Stimulated activated CD4-positive, alpha-beta T cell treated with anti-CD3 and anti-CD28 coated beads, Interleukin-12 subunit alpha, Interleukin-12 subunit beta, amount 100 ng/mL, for 4 hours (primary cell): Measurements from ENCODE around the gene PHKA1.
"Not testable (repeated sequence)": the region's sequence is repeated elsewhere in the genome, so short reads cannot be mapped to it uniquely, and the experiment has no call there.

Experiments
- DNase-seq: peaks from one replicate; pipeline ENCODE4 v3.0.0-alpha.2; 2020

PHKA1 gene

DNA sequence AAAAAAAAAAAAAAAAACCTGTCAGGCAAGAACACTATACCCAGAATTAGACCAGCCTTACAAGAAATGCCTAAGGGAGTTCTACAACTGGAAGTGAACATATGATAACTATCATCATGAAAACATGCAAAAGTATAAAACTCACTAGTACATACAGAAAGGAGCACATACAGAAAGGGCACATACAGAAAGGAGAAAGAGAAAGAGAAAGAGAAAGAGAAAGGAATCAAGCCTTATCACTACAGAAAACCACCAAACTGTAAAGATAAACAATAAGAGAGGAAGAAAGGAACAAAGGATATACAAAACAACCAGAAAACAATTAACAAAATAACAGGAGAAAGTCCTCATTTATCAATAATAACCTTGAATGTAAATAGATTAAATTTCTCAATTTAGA is 50.4 kb downstream of the PHKA1 start:
- DNase-seq: no peak

DNA sequence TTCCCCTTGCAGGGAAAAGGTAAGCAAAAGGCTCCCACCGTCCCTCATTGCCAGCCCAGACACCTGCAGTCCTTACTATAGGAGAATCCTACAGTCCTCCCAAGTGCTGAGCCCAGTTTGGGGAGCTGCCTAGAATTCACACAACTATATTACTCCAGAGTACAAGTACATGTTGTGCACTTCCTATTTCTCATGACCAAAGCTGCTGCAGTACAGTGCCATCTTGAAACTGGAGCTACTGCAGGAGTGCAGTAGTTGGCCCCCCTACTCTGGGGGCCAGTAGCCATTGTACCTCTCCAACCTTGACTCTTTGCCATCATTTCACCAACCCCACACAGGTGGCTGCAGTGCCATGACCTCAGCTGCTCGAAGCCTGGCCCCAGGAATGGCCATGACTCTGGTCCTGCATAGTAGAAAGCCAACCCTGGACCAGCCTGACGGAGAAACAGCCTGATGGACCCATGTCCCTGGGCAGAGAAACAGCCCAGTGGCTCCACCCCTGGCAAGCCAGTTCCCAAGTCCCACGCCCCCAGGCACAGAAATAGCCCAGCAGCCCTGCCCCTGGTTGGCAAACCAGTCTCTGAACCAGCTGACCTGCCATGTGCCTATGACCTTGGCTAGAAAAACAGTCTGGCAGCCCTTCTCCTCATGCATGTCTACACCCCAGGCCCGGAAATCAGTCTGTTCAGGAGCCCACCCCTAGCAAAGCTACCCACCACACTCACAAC is 51.9 kb downstream of the PHKA1 start:
- DNase-seq: no peak

DNA sequence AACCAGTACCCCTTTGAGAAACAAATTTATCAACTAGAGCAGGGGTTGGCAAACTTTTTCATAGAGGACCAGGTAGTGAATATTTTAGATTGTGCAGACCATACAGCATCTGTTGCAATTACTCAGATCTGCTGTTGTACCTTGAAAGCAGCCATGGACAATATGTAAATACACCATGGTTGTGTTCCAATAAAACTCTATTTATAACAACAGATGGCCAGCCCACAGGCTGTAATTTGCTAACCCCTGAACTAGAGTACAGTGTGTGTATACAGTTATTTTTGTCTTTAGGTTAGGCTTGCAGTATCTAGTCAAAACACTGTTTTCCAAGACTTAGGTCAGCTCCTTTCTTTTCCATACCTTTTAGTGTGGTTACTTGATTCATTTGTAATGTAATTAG is 54.4 kb downstream of the PHKA1 start:
- no peak for DNase-seq

DNA sequence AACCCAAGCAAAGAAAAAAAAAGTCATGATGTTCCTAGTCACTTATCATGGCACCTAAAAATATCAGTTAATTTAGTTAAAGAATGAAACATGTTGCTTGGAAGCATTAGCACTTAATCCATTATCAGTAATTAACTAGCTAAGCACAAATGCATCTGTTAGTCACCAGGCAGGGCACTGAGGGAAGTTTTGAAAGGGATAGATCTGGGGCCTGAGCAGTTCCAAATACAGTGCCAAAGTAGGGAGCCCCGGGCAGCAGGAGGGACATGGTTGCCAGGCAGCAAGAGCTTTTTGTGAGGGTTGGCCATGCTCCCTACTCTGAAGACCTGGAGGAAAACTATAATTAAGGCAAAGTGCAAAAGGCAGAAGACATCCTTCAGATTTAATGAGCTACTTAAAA is 62.0 kb downstream of the PHKA1 start:
- no peak for DNase-seq

DNA sequence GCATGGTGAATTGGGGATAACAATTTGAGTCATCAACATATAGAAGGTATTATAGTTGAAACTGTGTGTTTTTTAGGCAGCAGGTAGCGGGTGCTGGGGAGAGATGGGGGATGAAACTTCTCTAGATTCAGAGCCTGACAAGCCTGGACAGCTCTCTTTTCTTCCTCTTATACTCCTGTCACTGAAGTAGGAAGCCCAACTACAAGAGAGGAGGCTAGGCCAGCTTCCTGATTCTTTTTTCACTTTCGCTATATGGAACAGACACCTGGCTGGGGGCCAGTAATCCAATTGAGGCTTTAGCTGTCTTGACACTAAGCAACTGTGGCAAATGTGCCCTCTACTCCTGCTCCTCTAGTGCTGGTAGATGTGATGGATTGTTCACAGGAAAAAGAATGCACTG is 69.2 kb downstream of the PHKA1 start:
- DNase-seq: no peak

DNA sequence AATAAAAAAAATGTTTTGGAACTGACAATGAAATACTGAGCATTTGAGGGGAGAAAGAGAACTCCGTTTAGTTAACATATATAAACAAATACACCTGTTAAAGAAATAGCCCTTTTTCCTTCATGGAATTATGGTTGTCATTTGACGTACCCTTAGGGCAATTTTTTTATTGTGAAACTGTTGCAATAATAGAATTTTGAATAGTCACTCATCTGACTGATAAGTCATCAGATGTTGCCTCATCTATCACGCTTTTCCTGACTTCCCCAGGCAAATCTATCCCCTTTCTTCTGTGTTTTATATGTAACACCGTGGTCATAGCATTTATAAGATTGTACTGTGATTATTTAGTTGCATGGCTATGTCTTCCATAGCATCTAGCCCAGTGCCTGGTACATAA is 72.5 kb downstream of the PHKA1 start:
- no peak for DNase-seq

DNA sequence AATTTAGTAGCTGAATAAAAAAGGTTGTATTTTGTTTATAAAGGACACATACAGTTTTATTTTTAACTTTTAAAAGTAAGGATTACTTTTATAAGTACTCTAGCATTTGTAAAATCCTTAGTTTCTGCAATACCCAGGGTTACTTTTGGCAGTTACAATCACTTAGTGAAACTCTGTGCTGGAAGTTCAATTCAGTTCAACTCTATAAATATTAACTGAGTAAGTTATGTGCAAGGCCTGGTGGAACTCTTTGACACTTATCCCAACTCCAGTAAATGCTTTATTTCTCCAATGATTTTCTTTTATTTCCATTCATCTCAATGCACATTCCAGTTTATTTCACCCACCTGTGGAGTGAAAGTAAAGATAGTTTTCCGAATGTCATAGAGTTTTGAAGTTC is 78.2 kb downstream of the PHKA1 start:
- no peak for DNase-seq

DNA sequence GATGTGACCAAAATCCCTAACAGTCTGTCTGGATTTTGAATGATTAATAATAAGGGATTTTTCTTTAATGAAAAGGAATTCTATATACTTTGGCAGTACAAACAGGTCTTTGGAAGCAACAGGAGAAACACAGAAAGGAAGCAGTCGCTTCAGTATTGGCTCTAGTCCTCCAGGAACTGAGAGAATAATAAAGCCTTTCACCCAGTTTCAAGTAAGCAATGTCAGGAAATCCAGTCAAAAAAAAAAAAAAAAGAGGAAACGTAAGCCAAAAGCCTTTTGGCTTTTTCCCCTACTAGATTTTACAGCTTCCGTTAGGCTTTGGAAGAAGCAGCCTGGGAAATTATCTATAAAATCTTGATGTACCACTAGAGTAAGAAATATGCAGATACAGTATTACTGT is 79.8 kb downstream of the PHKA1 start:
- DNase-seq: no peak

DNA sequence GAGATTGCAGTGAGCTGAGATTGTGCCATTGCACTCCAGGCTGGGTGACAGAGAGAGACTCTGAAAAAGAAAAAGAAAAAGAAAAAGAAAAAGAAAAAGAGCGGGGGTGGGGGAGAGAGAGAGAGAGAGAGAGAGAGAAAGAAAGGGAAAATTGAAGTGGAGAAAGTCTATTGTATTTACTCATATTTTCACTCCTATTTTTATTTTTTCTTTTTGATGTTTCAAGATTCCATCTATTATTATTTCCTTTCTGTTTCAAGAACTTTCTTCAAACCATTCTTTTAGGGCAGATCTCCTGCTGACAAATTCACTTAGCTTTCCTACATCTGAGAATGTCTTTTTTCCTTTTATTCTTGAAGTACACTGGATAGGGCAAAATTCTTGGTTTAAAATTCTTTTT is 83.9 kb downstream of the PHKA1 start:
- no peak for DNase-seq

DNA sequence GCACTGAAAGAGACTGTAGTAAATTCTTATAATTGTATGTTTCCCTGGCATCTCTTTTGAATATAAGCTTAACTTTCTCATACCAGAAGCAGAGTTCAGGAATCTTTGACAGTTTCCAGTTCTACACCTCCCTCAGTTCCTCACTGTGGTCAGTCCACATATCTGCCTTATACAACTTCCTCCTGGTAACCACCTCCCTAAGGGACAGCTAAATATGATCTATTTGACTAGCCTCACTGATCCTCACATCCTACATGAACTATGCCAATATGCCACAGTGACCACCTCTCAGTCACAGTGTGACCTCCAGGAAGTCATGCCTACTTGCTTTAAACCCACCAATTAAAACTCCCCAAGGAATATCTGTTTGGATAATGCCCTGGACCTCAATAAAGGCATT is 89.9 kb downstream of the PHKA1 start:
- DNase-seq: no peak

DNA sequence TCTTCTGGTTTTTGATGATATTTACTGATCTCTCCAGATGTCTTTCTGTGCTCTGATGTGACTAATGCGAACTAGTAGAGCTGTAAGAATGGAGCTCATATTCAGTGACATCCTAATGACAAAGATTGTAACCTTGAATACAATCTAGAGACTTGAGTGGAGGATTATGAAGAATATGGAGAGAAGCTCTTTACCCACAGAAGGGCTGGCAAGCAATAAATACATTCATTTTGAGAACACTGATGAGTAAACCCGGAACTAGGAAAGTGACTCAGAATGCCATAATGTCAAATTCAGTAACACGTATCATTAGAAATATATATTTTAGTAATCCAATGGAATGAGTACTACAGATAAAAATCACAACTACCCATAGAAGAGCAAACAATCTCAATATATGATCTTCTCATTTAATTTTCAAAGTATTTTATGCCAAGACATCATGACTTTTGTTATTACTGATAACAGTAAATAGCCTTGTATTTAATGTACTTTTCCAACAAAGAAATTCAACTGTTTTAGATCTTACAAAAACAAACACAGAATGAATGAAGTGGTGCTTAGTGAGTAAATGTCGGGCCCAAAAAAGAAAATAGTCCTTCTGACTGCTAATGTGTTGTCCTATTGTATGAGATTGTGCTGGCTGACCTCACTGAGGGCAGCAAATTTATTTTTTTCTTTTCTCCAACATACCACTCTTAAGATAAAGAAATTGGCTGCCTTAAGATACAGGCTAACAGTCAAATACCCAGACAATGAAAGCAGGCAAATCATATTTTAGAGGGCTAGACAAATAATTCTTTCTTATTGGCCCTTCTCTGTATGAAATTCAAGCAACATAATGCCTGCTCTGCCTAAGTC is 92.3 kb downstream of the PHKA1 start:
- no peak for DNase-seq

DNA sequence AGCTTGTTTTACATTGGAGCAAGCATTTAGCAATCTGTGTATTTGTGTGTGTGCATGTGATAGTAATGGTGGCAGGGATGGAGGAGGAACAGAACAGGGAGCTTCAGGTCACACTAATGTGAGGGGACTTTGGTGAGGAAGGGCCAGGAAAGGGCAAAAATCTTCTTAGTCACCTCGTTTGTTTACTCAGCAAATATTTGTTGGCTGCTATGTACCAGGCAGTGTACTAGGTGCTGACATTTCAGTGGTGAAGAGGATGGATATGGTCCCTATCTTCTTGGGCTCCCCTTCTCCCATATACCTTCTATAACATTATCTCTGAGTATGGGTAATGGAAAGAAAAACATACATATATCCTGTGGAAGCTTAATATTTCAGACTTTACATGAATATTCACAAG is 92.9 kb downstream of the PHKA1 start:
- DNase-seq: no peak

DNA sequence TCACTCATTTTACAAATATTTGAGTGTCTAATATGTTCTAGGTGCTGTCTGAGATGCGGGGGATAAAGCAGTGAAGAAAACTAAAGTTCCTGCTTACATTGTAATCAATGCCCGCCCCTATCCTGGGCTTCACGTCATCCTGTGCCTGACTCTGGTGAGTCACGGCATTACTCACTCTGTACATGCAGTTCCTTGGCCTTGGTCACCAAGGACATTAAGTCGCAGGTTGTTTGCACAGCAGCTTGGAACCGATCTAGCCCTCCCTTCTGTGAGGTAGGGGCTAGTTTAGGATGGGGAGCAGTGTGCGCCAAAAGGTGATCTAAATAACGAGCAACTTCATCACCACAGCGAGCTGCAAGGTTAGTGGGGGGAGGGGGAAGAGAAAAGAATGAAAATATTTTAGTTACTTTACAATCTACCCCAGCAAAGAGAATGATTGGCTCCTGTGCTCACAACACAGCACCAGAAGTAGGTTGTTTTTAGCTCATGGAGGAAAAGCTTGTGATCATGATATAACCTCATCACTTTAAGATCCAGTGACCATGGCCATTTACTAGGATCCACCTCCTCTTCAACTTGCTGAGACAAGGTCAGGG is 93.5 kb downstream of the PHKA1 start:
- peak; percentile 2 for DNase-seq

DNA sequence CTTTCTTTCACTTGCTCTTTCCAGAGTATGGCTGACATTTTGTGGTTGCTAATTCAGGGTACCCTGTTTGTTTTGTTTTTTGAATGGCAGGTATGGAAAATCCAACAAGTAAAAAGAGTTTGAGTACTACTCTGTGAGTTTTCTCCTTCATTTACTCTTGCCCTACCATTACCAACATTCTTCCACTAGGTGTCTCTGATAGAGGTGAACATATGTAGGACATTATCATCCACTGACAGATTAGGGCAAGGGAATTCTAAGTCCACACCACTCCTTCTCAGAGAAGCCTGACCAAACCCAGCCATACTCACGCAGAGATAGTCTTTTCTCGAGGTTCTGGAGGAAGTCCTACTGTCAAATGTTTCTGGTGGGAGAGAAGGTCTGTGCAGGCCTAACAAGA is 104.8 kb downstream of the PHKA1 start:
- no peak for DNase-seq

DNA sequence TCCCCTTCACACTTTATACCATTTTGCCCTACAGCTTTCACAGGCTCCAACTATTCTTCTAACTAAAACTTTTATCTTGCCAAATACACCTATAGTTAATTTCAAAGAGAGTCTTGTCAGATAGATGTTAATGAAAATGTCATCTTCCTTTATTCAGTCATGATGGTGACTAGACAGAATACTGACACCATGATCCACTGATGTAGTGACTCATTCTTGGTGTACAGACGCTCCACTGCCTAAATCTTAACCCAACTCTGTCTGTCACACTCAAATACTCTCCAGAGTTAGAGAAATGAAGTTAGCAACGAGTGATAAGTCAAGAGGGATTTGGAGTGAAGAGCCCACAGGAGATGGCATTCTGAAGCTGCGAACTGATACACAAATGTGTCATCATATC is 109.4 kb downstream of the PHKA1 start:
- no peak for DNase-seq

DNA sequence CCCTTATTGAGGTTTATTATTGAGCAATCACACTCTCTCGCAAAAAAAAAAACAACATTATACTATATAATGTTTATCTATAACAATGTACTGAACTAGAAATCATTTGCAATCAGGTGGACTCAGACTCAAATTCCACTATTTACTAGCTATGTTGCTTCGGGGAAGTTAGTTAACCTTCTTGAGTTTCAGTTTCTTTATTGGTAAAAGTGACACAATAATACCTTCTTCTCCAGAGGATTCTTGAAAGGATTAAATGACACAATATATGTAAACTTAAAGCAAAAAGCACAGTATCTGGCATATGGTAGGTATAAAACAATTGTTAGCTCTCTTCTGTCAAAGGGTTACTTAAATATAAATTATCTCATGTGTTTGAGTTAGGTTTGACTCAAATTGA is 110.0 kb downstream of the PHKA1 start:
- no peak for DNase-seq

DNA sequence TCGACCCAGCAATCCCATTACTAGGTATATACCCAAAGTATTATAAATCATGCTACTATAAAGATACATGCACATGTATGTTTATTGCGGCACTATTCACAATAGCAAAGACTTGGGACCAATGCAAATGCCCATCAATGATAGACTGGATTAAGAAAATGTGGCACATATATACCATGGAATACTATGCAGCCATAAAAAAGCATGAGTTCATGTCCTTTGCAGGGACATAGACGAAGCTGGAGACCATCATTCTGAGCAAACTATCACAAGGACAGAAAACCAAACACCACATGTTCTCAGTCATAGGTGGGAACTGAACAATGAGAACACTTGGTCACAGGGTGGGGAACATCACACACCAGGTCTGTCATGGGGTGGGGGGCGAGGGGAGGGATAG is 123.1 kb downstream of the PHKA1 start:
- not testable (repeated sequence) for DNase-seq

DNA sequence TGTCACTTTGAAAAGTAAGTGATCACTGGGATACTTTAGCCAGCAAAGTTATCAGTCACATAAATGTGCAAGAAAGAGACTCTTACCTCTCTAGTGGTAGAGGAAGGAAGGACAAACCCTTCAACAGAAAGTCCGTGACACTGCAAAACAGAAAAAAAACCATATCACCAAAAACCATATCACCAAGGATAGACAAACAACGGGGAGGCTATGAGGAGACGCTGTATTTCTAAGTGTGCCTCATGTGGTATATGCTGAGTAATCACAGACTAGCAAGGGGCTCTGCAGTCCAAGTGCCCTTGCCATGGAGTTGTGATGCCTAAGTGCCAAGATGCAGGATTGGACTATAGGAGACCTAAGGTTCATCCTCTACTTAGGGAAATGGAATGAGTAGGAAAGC is 129.9 kb downstream of the PHKA1 start:
- DNase-seq: no peak

DNA sequence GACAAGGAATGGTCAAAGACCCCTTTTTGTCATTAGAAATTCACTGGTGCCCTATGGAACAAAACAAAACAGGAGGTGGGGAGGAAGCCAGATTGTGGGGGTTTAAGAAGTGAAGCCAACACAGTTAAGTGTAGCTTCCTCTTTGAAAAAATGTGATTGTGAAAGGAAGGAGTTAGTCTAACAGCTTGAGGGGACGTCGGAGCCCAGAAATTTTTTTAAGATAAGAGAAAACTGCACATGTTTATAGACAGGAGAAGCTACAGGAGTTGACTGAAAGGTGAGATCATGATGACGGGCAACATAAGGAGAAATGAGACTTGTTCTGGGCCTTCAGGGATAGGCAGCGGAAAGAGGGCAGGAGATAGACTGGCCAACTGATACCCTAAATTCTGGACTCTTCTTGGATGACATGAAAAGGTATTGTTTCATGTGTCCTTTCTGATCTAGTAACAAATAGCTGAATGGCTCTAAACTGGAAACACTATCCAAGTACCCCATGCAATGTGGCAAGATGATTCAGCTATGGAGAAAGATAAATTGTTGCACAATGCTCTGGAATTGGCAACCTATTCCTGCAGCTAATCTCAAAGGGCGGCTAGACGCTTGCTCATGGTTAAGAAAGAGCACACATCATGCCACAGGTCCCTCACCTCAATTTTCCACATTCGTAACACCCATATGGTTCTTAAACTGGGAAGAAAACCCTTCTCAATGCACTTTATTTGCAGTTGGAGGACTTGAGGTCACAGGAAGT is 137.8 kb downstream of the PHKA1 start:
- no peak for DNase-seq

DNA sequence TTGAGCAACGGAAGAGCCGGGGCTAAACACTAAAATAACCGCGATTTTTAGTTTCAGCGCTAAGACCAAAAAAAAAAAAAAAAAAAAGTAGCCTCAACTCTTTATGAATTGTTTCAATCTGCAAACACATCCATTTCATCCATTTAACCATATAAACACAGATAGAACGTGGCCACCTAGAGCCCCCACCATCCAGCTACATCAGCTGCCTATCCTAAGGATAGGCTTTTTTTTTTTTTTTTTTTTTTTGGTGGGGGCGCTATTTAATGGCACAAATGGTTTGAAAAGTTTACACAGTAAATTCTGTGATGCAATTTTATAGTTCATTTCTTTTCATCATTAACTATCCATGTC is 141.0 kb downstream of the PHKA1 start:
- no peak for DNase-seq

DNA sequence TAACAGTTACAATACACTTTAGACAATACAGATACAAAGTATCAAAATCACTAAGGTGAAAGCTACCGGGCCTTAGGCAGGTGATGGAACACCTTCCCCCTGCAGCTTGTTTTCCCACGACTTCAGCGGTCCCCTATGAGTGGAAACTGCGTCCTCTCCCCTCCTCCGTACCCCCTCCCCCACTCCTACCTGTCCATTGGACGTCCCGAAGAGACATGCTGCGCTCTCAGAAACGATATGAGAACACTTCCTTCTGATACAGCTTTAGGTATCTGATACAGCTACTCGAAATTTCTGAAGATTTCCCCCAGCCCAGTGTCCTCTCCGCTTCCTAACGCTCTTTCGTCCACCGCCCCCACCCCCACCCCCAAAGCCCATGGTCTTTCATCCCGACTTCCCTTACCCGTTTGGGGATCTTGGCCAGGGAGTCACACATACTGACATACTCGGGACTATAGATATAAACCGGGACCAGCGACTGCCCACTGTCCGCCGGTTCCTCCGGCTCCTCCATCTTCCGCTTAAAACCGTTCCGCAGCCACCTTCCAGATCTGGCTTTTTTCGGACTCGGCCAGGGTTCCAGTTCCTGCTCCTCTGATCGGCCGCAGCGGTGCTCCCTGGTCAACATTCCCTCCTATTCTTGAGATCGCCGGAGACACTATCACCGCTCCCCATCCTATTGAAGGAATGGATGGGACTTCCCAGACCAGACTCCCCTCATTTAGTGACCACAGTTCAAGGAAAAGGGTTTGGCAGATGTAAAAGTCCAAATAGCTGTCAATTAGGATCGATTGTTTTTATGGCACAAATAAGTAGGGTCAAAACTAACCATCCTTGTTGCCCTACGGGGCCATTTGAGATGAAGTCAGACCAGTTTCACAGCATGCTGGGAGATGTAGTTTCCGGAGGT is 141.6 kb downstream of the PHKA1 start, which contains the start of gene HDAC8:
Gene HDAC8 (minus strand): TSS at position 596 of the 910 bp plus-strand sequence. CDS start 82 bp downstream, at position 514.
- DNase-seq: peak; percentile 23

DNA sequence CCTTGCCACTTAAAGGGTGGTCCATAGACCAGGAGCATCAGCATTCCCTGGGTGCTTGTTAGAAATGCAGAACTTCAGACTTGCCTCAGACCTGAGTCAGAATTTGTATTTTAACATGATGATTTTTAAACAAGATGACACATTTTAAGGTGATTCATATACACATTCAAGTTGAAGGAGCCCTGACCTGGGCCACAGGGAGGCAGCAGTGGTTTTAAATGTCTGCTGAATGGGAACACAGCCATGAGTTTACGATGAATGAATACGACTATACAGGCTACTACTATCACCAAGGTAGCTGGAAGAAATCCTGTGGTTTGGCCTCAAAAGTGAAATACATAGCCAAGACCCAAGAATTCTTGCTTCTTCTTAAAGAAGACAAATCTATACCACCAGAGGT is 144.3 kb downstream of the PHKA1 start:
- no peak for DNase-seq
